Progenitor cell of endocrine pancreas (in vitro differentiated cells): ENCODE data around the gene CELF3. TPM values are rescaled to one million over a fixed set of nuclear protein-coding genes. Genes with fewer than 3 reads are reported as not detected.

Source experiments
- DNase-seq: peaks from one replicate; pipeline ENCODE4 v3.0.0; 2021; ENCODE audit warnings: low spot score; ENCODE audit not compliant: unreplicated experiment
- H3K27ac Mint-ChIP-seq: 2 replicates; pipeline ENCODE4 v1.8.0; 2021; ENCODE audit warnings: mild to moderate bottlenecking, moderate library complexity, mixed read lengths
- H3K27me3 Mint-ChIP-seq: 2 replicates; pipeline ENCODE4 v1.8.0; 2021; ENCODE audit warnings: mixed read lengths
- H3K36me3 Mint-ChIP-seq: 2 replicates; pipeline ENCODE4 v1.8.0; 2022; ENCODE audit warnings: mixed read lengths; ENCODE audit not compliant: insufficient read depth
- H3K4me1 Mint-ChIP-seq: 2 replicates; pipeline ENCODE4 v1.8.0; 2021; ENCODE audit warnings: low read depth, mixed read lengths
- H3K4me3 Mint-ChIP-seq: 2 replicates; pipeline ENCODE4 v1.8.0; 2021; ENCODE audit warnings: low read depth, mild to moderate bottlenecking, moderate library complexity, mixed read lengths
- H3K9me3 Mint-ChIP-seq: 2 replicates; pipeline ENCODE4 v1.8.0; 2021; ENCODE audit warnings: low read depth, mixed read lengths
- total RNA-seq: library from RNA; stranded (reverse); gene quantifications from 2 replicates; pipeline ENCODE4 v1.2.1, GENCODE V29; 2021
- TF ChIP-seq, protein P1 (sequence below): fragments of 200-600 bp; sonication (generic); IDR thresholded peaks from one replicate; pipeline ENCODE4 v1.5.0; 2021; ENCODE audit warnings: antibody characterized with exemption, mild to moderate bottlenecking; ENCODE audit not compliant: unreplicated experiment

The CELF3 gene
- total RNA-seq, 1 donor from 2014 or later, result 22.6 TPM

DNA sequence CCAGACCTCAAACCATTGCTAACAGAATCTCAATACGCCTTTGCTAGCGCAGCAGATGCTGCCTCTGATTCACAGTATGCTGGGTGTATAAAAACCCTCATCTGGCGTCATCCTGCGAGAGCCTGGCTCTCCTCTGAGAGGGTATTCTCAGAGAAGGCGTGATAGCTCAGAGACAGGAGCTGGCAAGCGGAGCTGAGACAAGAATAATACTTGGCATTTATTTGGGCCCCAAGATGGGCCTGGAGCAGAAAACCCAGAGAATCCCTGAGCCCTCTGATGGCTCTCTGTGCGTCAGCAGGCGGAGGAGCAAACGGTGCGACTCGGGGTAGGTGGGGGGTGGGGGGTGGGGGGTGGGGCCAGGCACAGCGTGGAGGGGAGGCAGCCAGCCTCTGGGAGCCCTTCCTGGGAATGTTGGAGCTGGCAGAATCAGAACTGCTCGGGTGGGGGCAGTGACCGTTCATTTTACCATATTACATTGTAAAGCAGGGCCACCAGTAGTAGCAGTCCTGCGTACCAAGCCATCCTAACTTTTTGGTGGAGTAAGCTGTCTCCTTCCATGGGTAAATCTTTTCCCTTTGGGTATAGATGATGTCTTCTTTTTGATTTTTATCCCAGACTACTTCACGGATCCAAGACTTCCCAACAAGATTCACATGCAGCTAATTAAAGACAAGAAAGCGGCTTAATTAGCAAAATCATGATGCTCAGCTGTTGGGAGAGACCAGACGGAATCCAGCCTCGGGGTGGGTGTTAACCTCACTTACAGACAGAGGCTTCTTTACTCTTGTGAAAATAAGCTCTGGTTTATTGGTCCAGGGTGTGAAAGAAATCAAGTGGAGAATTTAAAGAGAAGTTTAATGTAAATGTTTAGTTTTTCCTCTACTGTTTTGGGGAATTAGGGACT lies 11.8 kb upstream of the CELF3 start:
- TF ChIP-seq, protein P1, sequence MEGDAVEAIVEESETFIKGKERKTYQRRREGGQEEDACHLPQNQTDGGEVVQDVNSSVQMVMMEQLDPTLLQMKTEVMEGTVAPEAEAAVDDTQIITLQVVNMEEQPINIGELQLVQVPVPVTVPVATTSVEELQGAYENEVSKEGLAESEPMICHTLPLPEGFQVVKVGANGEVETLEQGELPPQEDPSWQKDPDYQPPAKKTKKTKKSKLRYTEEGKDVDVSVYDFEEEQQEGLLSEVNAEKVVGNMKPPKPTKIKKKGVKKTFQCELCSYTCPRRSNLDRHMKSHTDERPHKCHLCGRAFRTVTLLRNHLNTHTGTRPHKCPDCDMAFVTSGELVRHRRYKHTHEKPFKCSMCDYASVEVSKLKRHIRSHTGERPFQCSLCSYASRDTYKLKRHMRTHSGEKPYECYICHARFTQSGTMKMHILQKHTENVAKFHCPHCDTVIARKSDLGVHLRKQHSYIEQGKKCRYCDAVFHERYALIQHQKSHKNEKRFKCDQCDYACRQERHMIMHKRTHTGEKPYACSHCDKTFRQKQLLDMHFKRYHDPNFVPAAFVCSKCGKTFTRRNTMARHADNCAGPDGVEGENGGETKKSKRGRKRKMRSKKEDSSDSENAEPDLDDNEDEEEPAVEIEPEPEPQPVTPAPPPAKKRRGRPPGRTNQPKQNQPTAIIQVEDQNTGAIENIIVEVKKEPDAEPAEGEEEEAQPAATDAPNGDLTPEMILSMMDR, result no peak
- peaks cover 28% of the 10 kb centered on the region for H3K27me3 Mint-ChIP-seq
- H3K27ac Mint-ChIP-seq, result no peak overlapping the region
- no peaks in the 10 kb centered on the region for H3K36me3 Mint-ChIP-seq
- no peak overlapping the region for H3K4me3 Mint-ChIP-seq
- no peak for DNase-seq
- H3K9me3 Mint-ChIP-seq, result no peaks in the 10 kb centered on the region
- H3K4me1 Mint-ChIP-seq, result peaks cover 29% of the 10 kb centered on the region

DNA sequence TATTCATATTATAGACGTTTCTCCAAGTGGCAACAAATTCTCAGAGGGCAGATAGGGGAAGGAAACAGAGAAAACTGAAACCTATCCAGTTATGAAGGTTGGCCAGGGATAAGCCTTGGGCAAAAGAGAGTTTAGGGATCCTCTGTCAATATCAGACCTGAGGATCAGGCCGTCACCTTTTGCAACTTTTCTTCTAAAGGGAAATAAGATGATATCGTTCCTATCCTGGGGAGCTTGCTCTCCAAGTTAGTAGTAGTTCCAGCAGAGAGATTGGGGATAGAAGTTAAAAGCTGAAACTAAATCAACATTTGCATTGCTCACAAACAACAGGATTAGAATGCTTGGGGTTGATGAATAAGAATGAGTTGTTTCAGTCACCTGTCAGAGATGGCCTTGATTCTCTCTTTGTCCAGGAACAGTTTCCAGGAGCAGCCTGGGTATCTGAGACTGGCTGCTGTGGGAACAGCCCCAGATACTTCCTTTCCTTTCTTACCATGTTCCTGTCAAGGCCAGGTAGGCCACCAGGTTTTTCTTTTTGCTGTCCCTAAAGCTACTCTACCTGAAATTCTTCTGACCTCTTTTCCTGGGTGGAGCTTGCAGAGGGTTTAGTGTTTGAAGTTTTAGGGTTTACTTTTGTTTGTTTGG lies 7.2 kb upstream of the CELF3 start:
- Mint-ChIP-seq H3K27ac (no peak overlapping the region), H3K9me3 (no peaks in the 10 kb centered on the region), H3K27me3 (peaks cover 63% of the 10 kb centered on the region), H3K4me1 (peaks cover 15% of the 10 kb centered on the region), H3K4me3 (no peak overlapping the region), H3K36me3 (no peaks in the 10 kb centered on the region)
- TF ChIP-seq, protein P1, result no peak
- DNase-seq, result no peak

DNA sequence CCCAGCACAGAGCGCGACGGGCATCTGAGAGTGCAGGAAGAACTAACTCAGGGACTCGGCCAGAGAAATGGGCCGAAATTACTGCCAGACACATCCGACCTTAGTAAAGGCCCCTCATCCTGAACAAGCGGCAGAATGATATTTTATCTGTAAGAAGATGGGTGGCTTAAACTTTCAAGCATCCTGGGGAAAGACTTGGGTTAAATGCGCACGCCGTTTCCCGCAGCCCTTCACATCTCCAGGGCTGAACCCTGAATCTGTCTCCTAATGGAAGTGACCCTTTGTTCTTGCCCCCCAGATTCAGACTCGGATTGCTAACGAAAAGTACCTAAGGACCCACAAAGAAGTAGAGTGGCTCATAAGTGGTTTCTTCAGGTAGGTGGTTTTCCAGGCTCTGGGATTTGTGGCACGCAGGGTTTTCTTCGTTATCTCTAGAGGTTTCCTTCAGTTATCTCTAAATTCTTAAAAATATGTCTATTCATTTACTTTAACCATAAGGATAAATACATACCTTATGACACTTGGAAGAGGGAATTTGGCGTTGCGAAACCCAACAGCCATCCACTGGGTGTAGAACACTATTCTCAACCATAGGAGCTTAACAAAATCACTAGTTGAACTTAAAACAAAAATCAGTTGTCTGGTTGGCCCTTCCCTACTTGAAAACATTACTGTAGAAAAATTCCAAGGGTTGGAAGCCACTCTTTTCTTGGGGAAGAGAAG lies 5.3 kb upstream of the CELF3 start:
- DNase-seq, result no peak
- TF ChIP-seq, protein P1, result no peak
- Mint-ChIP-seq H3K4me1 (peaks cover 17% of the 10 kb centered on the region), H3K27me3 (peaks cover 71% of the 10 kb centered on the region), H3K27ac (no peak overlapping the region), H3K36me3 (no peaks in the 10 kb centered on the region), H3K9me3 (no peaks in the 10 kb centered on the region), H3K4me3 (peak overlapping the region; percentile 64)

DNA sequence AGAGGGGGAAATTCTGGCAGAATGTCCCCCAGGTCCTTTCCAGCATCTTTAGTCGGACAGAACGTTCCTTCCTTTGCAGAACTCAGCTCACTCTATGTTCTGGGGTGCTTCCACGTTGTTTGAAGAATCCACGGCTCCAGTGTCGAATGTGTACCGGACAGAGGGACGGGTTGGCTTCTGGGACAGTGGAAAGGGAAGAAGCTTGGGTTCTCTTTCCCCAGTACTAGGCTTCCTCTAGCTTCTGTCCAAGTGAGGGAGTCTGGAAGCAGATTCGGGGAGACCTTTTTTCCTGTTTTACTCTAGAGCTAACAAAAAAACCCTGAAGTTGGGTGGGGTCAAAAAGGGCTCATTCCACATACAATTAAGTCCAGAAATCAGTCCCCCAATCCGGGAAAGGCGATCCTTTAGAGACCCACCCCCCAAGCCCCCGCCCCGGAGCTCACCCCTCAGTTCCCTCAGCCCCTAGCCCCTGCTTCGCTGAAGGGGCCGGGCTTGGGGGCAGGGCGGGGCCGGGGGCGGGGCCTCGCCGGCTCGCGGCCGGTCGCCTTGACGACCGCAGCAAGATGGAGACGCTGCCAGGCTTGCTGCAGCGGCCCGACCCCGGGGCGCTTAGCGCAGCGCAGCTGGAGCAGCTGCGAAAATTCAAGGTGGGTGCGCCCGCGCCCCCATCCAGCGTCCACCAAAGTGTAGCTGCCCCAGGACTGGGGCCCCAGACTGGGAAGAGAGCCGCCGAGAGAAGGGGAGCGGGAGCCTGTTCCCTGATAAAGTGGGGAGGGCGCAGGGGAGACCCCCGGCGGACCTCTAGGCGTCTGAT lies 4.6 kb upstream of the CELF3 start, which contains the start of gene RIIAD1:
Gene RIIAD1, plus strand, starts transcription at position 549 of the 814 bp plus-strand sequence. Its CDS starts 15 bp downstream, at position 564.
- DNase-seq, result no peak
- Mint-ChIP-seq H3K36me3 (no peaks in the 10 kb centered on the region), H3K27ac (no peak within 1 kb of the TSS), H3K27me3 (peaks cover 72% of the 10 kb centered on the region), H3K4me3 (peak within 1 kb of the TSS; percentile 64), H3K9me3 (no peaks in the 10 kb centered on the region), H3K4me1 (peaks cover 21% of the 10 kb centered on the region)
- TF ChIP-seq, protein P1, result no peak
